Left ventricle myocardium inferior (tissue), 1 donor: ENCODE results near the gene MED28. TPM values are rescaled to one million over a fixed set of nuclear protein-coding genes. Genes with fewer than 3 reads are reported as not detected.

Experiments used
- DNase-seq: peaks from one replicate; pipeline ENCODE4 v3.0.0-alpha.2; 2020
- H3K27ac ChIP-seq: fragments of 200-600 bp; replicated peaks from 2 replicates; pipeline ENCODE4 v1.8.0; 2021
- H3K27me3 ChIP-seq: fragments of 200-600 bp; 2 replicates; pipeline ENCODE4 v1.8.0; 2021; ENCODE audit warnings: low read depth
- H3K36me3 ChIP-seq: fragments of 200-600 bp; 2 replicates; pipeline ENCODE4 v1.8.0; 2021
- H3K4me1 ChIP-seq: fragments of 200-600 bp; 2 replicates; pipeline ENCODE4 v1.8.0; 2021
- H3K4me3 ChIP-seq: fragments of 200-600 bp; 2 replicates; pipeline ENCODE4 v1.8.0; 2021; ENCODE audit warnings: mild to moderate bottlenecking, moderate library complexity
- H3K9me3 ChIP-seq: fragments of 200-600 bp; replicated peaks from 2 replicates; pipeline ENCODE4 v1.8.0; 2021
- CTCF ChIP-seq: fragments of 200-600 bp; IDR thresholded peaks from 2 replicates; pipeline ENCODE4 v1.8.0; 2021; ENCODE audit warnings: antibody characterized with exemption, mild to moderate bottlenecking, borderline replicate concordance
- intact Hi-C: fragments of 100-400 bp; cut with micrococcal nuclease; formaldehyde crosslinking; loops from one replicate; pipeline ENCODE4 v1.11.0; 2022
- total RNA-seq: library from RNA; stranded (reverse); fragmentation: NEBNext Ultra II Directional; extraction: Animal tissue kit (Norgen Biotek cat#: 25700); gene quantifications from one replicate; pipeline ENCODE4 v1.2.1, GENCODE V29; 2021
- donor health status: DM: no; HTN: yes; CAD: no; lungs with severe emphysema.

The MED28 gene
- total RNA-seq, 1 donor from 2014 or later, result 18.1 TPM

DNA sequence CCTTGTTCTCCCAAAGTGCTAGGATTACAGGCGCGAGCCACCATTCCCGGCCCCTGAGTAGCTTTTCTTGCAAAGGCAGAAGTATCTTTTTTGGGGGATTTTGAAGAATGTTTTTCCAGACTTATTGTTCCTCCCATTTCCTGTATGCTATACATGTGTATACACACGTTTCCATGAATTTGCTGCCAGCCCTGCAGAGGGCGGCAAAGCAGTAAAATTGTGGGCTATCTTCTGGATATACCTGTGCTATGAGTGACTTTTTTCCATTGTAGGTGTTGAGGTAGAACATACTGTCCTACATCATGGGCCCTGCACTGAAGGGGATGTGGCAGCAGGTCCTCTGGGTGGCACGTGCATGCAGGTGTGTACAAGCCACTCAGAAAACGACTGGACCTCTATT is 16.9 kb upstream of the MED28 start:
- TF ChIP-seq CTCF, result no peak
- DNase-seq, result no peak
- H3K4me3 ChIP-seq, result no peak overlapping the region
- intact Hi-C loops, result no loop called here
- H3K9me3 ChIP-seq, result no peaks in the 10 kb centered on the region
- no peaks in the 10 kb centered on the region for H3K27me3 ChIP-seq
- peaks cover 98% of the 10 kb centered on the region for H3K36me3 ChIP-seq
- no peak overlapping the region for H3K27ac ChIP-seq
- peaks cover 6% of the 10 kb centered on the region for H3K4me1 ChIP-seq

GRCh38 chr4:17599826-17600225 is 14.6 kb upstream of the MED28 start:
- Histone ChIP-seq H3K27me3 (no peaks in the 10 kb centered on the region), H3K4me1 (peaks cover 6% of the 10 kb centered on the region), H3K9me3 (no peaks in the 10 kb centered on the region), H3K4me3 (no peak overlapping the region), H3K27ac (no peak overlapping the region), H3K36me3 (peaks cover 99% of the 10 kb centered on the region)
- intact Hi-C loops, result no loop called here
- no peak for TF ChIP-seq CTCF
- no peak for DNase-seq

GRCh38 chr4:17605236-17605635 is 9.2 kb upstream of the MED28 start:
- DNase-seq, result no peak
- peaks cover 88% of the 10 kb centered on the region for H3K36me3 ChIP-seq
- no peaks in the 10 kb centered on the region for H3K9me3 ChIP-seq
- no peak overlapping the region for H3K4me3 ChIP-seq
- H3K27ac ChIP-seq, result no peak overlapping the region
- H3K4me1 ChIP-seq, result no peaks in the 10 kb centered on the region
- intact Hi-C loops, result no loop called here
- H3K27me3 ChIP-seq, result no peaks in the 10 kb centered on the region
- TF ChIP-seq CTCF, result no peak

DNA sequence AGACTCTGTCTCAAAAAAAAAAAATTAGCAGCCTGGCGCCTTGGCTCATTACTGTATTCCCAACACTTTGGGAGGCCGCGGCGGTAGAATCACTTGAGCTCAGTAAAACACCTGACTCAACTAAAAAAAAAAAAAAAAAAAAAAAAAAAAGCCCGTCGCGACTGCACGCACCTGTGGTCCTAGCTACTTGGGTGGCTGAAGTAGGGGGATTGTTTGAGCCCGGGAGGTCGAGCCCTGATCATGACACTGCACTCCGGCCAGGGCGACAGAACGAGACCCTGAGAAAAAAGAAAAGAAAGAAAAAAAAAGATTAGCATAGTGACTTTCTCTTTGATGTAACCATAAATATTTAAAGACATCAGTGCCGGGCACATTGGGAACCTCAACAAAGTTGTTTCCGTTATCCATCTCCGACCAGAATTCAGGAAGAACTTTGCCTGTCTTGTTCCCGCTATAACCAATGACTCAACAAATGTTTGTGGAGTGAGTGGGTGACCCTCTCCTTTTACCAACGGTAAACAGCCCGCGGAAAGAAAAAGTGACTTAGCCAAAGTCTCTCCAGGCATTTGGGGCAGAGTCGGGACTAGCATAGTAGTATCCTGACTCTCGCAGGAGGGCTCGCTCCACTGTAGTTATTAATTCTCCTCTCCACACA is 553 bp upstream of the MED28 start:
- intact Hi-C loops, result no loop called here
- DNase-seq, result no peak

DNA sequence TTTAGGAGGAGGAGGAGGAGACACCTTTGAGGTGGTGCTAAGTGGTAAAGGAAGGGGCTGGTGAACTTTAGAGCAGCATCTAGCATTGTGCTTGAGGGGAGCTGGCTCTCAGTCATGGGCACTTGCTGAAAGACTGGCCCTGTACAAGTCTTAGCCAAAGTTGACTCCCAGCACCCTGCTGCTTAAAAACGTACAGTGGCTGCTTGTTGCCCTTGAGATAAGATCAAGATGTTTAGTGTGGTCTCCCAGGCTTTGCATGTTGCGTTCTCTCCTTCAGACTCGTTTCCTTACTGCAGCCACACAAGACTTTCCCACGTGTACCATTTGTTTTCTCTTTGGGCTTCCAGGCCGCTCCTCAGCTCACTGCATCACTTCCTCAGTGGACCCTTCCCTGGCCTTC is 1.8 kb downstream of the MED28 start:
- no peak for DNase-seq
- no peaks in the 10 kb centered on the region for H3K27me3 ChIP-seq
- H3K9me3 ChIP-seq, result no peaks in the 10 kb centered on the region
- peaks cover 74% of the 10 kb centered on the region for H3K4me1 ChIP-seq
- no peak for TF ChIP-seq CTCF
- H3K27ac ChIP-seq, result no peak overlapping the region
- intact Hi-C loops, result no loop called here
- peaks cover 42% of the 10 kb centered on the region for H3K36me3 ChIP-seq
- peak overlapping the region; percentile 99 for H3K4me3 ChIP-seq

More for the DNA sequence above, 553 bp upstream of the MED28 start:
- Histone ChIP-seq H3K27ac (peak overlapping the region; percentile 88), H3K9me3 (no peaks in the 10 kb centered on the region), H3K27me3 (no peaks in the 10 kb centered on the region), H3K4me1 (peaks cover 57% of the 10 kb centered on the region), H3K36me3 (peaks cover 20% of the 10 kb centered on the region), H3K4me3 (peak overlapping the region; percentile 99)
- no peak for TF ChIP-seq CTCF
